ENCODE data around the gene UBALD1. TPM values are rescaled to one million over a fixed set of nuclear protein-coding genes. Genes with fewer than 3 reads are reported as not detected.
A peak's percentile ranks its signal among the peaks of the same experiment; 100 is the strongest.
"Not testable (repeated sequence)": the region's sequence is repeated elsewhere in the genome, so short reads cannot be mapped to it uniquely, and the experiment has no call there.

UBALD1 gene
- total RNA-seq, 1 donor from 2014 or later: 3.7 TPM

GRCh38 chr16:4654964-4655590 is 40.4 kb upstream of the UBALD1 start:
- no peaks in the 10 kb centered on the region for H3K27me3 ChIP-seq (ENCODE audit: control insufficient read depth, insufficient read depth, low read length)
- peaks cover 31% of the 10 kb centered on the region for H3K36me3 ChIP-seq (ENCODE audit: control insufficient read depth, insufficient read depth, low read length)
- FAIRE-seq: no peak
- DNase-seq (ENCODE audit: low read depth): no peak
- TF ChIP-seq CTCF (IDR thresholded peaks at IDR 0.05; ENCODE audit: insufficient read depth, low read length, severe bottlenecking): no peak
- no peak overlapping the region for H3K4me3 ChIP-seq (ENCODE audit: low read depth, low read length)

GRCh38 chr16:4654011-4654963 is 39.6 kb upstream of the UBALD1 start:
- peaks cover 31% of the 10 kb centered on the region for H3K36me3 ChIP-seq (ENCODE audit: control insufficient read depth, insufficient read depth, low read length)
- no peak overlapping the region for H3K4me3 ChIP-seq (ENCODE audit: low read depth, low read length)
- DNase-seq (ENCODE audit: low read depth) (peak; percentile 21), FAIRE-seq (no peak)
- no peaks in the 10 kb centered on the region for H3K27me3 ChIP-seq (ENCODE audit: control insufficient read depth, insufficient read depth, low read length)
- TF ChIP-seq CTCF (IDR thresholded peaks at IDR 0.05; ENCODE audit: insufficient read depth, low read length, severe bottlenecking): no peak

- Histone ChIP-seq H3K27me3 (ENCODE audit: control insufficient read depth, insufficient read depth, low read length) (no peaks in the 10 kb centered on the region), H3K36me3 (ENCODE audit: control insufficient read depth, insufficient read depth, low read length) (peaks cover 30% of the 10 kb centered on the region), H3K4me3 (ENCODE audit: low read depth, low read length) (no peak overlapping the region)
- FAIRE-seq: no peak
- TF ChIP-seq CTCF (IDR thresholded peaks at IDR 0.05; ENCODE audit: insufficient read depth, low read length, severe bottlenecking): no peak
- DNase-seq (ENCODE audit: low read depth): no peak
Measured at GRCh38 chr16:4652561-4652960, 37.9 kb upstream of the UBALD1 start.

GRCh38 chr16:4651827-4652226 is 37.1 kb upstream of the UBALD1 start:
- H3K36me3 ChIP-seq (ENCODE audit: control insufficient read depth, insufficient read depth, low read length): peaks cover 27% of the 10 kb centered on the region
- no peak for FAIRE-seq
- no peak for TF ChIP-seq CTCF (IDR thresholded peaks at IDR 0.05; ENCODE audit: insufficient read depth, low read length, severe bottlenecking)
- H3K27me3 ChIP-seq (ENCODE audit: control insufficient read depth, insufficient read depth, low read length): no peaks in the 10 kb centered on the region
- no peak overlapping the region for H3K4me3 ChIP-seq (ENCODE audit: low read depth, low read length)
- no peak for DNase-seq (ENCODE audit: low read depth)

- H3K4me3 ChIP-seq (ENCODE audit: low read depth, low read length); H3K27me3 ChIP-seq (ENCODE audit: control insufficient read depth, insufficient read depth, low read length); FAIRE-seq: not testable (repeated sequence)
- H3K36me3 ChIP-seq (ENCODE audit: control insufficient read depth, insufficient read depth, low read length): peaks cover 29% of the 10 kb centered on the region
- TF ChIP-seq CTCF (IDR thresholded peaks at IDR 0.05; ENCODE audit: insufficient read depth, low read length, severe bottlenecking): peak; percentile 85
- DNase-seq (ENCODE audit: low read depth): peak; percentile 47
Measured at GRCh38 chr16:4650443-4651074, 35.9 kb upstream of the UBALD1 start.
